HG03139 (cell line): ENCODE results near the gene LRRC10B.

ENCODE experiments used
- ATAC-seq: cut with Tn5 transposase; IDR thresholded peaks from one replicate; pipeline ENCODE4 v1.9.1; 2021; ENCODE audit not compliant: unreplicated experiment

The LRRC10B gene

GRCh38 chr11:61507012-61507768 is 1.4 kb upstream of the LRRC10B start:
- no peak for ATAC-seq

GRCh38 chr11:61509043-61510029 is 787 bp downstream of the LRRC10B start:
- ATAC-seq = peak; percentile 59

GRCh38 chr11:61510166-61510919 is 1.8 kb downstream of the LRRC10B start:
- ATAC-seq = no peak

- no peak for ATAC-seq
Measured at GRCh38 chr11:61510974-61511373, 2.4 kb downstream of the LRRC10B start.

GRCh38 chr11:61511383-61511782 is 2.8 kb downstream of the LRRC10B start:
- no peak for ATAC-seq

- ATAC-seq = no peak
Measured at GRCh38 chr11:61512435-61512834, 3.9 kb downstream of the LRRC10B start.

- ATAC-seq = no peak
Measured at GRCh38 chr11:61513143-61513765, 4.7 kb downstream of the LRRC10B start.

GRCh38 chr11:61514050-61514917 is 5.7 kb downstream of the LRRC10B start:
- no peak for ATAC-seq

GRCh38 chr11:61515686-61516085 is 7.1 kb downstream of the LRRC10B start:
- ATAC-seq = no peak

GRCh38 chr11:61516191-61516590 is 7.6 kb downstream of the LRRC10B start:
- ATAC-seq = no peak

- no peak for ATAC-seq
Measured at GRCh38 chr11:61516675-61517572, 8.4 kb downstream of the LRRC10B start.

- ATAC-seq = no peak
Measured at GRCh38 chr11:61518032-61518795, 9.7 kb downstream of the LRRC10B start.

- no peak for ATAC-seq
Measured at GRCh38 chr11:61522881-61523280, 14.3 kb downstream of the LRRC10B start.

GRCh38 chr11:61524446-61524845 is 15.9 kb downstream of the LRRC10B start:
- ATAC-seq = no peak

GRCh38 chr11:61524963-61525587 is 16.5 kb downstream of the LRRC10B start:
- ATAC-seq = no peak

- no peak for ATAC-seq
Measured at GRCh38 chr11:61526229-61526628, 17.7 kb downstream of the LRRC10B start.

- ATAC-seq = no peak
Measured at GRCh38 chr11:61526956-61527731, 18.6 kb downstream of the LRRC10B start.
